Peyer's patch (tissue), 4 donors: ENCODE measurements around the gene SLC43A3. TPM values are rescaled to one million over a fixed set of nuclear protein-coding genes. Genes with fewer than 3 reads are reported as not detected.

Experiments used
- DNase-seq, 3 donors: peaks; one replicate each; pipeline ENCODE4 v3.0.0-alpha.2; 2017 to 2019
- H3K27ac ChIP-seq, 4 donors: fragments of 200-600 bp; sonication (generic); one replicate each; pipeline ENCODE4 v1.5.1; 2016 to 2019
- H3K27me3 ChIP-seq, 2 donors: fragments of 200-600 bp; sonication (generic); one replicate each; pipeline ENCODE4 v1.5.1; 2019
- H3K36me3 ChIP-seq, 3 donors: fragments of 200-600 bp; sonication (generic); one replicate each; pipeline ENCODE4 v1.5.1; 2016 to 2019
- H3K4me1 ChIP-seq, 4 donors: fragments of 200-600 bp; sonication (generic); one replicate each; pipeline ENCODE4 v1.5.1; 2016 to 2019
- H3K4me3 ChIP-seq, 4 donors: fragments of 200-600 bp; sonication (generic); 1 replicate in 3 of 4; 2 replicates in 1 of 4; pipeline ENCODE4 v1.5.1; 2016 to 2019; ENCODE audit warnings: mild to moderate bottlenecking in 1 of 4
- H3K9me3 ChIP-seq, 4 donors: fragments of 200-600 bp; sonication (generic); one replicate each; pipeline ENCODE4 v1.5.1; 2016 to 2019; ENCODE audit warnings: mild to moderate bottlenecking in 1 of 4
- POLR2A ChIP-seq, 2 donors: fragments of 450-650 bp; IDR thresholded peaks; one replicate each; pipeline ENCODE4 v1.5.1; 2017; ENCODE audit warnings: antibody characterized with exemption in 2 of 2, mild to moderate bottlenecking in 2 of 2, moderate library complexity in 2 of 2
- total RNA-seq, 4 donors: library from RNA; depleted of rRNA; stranded (reverse); fragments of >200 nt; gene quantifications; one replicate each; pipeline ENCODE4 v1.1.0, GENCODE V29; 2016
- TF ChIP-seq, protein P1 (sequence below), 6 experiments: fragments of 450-650 bp in 4 of 6; fragments of 200-600 bp in 2 of 6; sonication (generic) in 1 of 6; IDR thresholded peaks; one replicate each; pipeline ENCODE4 v1.5.1; 2017 to 2019; ENCODE audit warnings: antibody characterized with exemption in 6 of 6, mild to moderate bottlenecking in 3 of 6, moderate library complexity in 1 of 6

SLC43A3 gene
- total RNA-seq, 4 donors from 2014 or later = 5.1 to 38.8 (median 17.6) TPM

DNA sequence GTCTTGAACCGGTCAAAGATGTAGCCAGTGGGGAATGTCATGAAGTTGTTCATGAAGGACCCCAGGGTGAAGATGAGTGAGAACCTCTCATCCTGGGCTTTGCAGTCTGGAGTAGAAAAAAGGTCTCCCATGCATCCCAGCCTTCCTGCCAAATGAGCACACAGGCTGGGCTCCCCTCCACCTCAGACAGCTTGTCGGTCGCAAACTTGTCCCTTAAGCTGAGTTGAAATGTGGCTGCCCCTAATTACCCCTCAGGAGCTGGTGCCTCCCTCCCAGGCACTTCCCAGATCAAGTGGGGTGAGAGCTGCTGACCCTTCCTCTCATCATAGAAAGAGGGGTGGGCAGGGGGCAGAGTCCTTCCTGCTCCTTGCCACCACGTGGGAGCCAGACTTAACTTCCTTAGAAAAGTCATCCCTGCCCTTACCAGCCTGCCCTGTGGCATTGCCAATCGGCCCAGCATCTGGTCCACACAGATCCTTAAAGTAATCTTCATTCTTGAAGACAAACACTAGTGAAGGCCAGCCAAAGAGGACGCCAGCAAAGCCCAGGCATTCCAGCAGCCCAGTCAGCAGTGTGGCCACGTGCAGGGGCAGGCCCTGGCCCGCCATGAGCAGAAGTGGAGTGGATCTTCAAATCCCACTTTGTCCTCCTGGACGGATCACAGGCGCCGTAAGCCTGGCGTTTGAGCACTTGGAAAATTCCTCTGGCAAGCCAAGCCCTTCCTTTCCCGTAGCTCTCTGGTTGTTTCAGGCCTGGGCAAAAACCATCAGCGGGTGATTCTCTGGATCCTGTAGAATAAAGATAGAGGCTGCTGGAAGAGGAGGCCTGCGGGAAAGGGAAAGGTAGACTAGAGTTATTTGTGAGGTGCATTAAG lies 1.1 kb downstream of the SLC43A3 start:
- DNase-seq = peak in 2 of 3 donors; percentile 53
- H3K4me3 ChIP-seq = peak overlapping the region in 3 of 4 donors; percentile 51 to 64 (median 53)
- peak overlapping the region; percentile 83 to 86 (median 84) for H3K27ac ChIP-seq
- TF ChIP-seq, protein P1, sequence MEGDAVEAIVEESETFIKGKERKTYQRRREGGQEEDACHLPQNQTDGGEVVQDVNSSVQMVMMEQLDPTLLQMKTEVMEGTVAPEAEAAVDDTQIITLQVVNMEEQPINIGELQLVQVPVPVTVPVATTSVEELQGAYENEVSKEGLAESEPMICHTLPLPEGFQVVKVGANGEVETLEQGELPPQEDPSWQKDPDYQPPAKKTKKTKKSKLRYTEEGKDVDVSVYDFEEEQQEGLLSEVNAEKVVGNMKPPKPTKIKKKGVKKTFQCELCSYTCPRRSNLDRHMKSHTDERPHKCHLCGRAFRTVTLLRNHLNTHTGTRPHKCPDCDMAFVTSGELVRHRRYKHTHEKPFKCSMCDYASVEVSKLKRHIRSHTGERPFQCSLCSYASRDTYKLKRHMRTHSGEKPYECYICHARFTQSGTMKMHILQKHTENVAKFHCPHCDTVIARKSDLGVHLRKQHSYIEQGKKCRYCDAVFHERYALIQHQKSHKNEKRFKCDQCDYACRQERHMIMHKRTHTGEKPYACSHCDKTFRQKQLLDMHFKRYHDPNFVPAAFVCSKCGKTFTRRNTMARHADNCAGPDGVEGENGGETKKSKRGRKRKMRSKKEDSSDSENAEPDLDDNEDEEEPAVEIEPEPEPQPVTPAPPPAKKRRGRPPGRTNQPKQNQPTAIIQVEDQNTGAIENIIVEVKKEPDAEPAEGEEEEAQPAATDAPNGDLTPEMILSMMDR (IDR thresholded peaks at IDR 0.05) = no peak
- no peak for TF ChIP-seq POLR2A (IDR thresholded peaks at IDR 0.05)
- H3K36me3 ChIP-seq = no peaks in the 10 kb centered on the region
- no peaks in the 10 kb centered on the region for H3K27me3 ChIP-seq
- H3K4me1 ChIP-seq = peaks cover 0 to 30% (median 24%) of the 10 kb centered on the region in 4 donors
- no peaks in the 10 kb centered on the region for H3K9me3 ChIP-seq

DNA sequence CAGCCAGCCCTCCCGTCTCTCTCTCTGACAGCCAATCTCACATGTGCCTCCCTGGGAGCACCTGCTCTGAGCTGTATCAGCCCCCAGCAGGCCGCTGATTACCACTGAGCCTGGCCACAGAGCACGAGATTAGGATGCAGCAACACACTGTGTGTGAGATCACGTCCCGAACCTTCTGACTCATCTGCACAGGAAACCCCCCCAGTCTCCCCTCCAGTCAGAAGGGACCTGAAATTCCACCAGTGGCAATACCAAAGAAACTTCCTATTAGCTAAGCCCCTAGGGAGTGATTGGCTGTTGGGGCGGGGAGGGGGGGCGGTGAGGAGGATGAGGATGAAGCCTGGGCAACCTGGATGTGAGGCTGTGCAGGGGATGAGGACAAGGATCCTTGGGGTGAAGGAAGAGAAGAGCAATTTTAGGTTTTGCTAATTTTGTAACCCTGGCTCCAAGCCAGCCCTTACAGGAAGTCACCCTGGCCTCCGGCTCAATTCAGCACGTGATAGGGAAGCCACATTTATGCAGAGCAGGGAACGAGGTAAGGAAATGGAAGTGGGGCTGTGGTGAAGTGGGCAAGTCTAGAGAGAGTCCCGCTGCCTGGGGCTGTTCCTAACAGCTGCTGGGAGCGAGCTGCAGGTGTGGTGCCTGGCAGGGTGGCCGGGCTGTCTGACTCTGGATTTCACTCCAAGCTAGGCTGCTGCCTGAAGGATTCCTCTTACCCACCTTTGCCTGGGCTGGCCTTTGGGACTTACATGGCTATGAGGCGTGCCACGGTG lies 1.9 kb downstream of the SLC43A3 start:
- H3K4me3 ChIP-seq = peak overlapping the region in 3 of 4 donors; percentile 14 to 64 (median 17)
- DNase-seq = peak; percentile 60 to 86 (median 66)
- no peaks in the 10 kb centered on the region for H3K27me3 ChIP-seq
- TF ChIP-seq, protein P1 (IDR thresholded peaks at IDR 0.05) = no peak
- no peak for TF ChIP-seq POLR2A (IDR thresholded peaks at IDR 0.05)
- H3K27ac ChIP-seq = peak overlapping the region; percentile 83 to 86 (median 84)
- H3K36me3 ChIP-seq = peaks cover 0 to 5% (median 0%) of the 10 kb centered on the region in 3 donors
- H3K9me3 ChIP-seq = no peaks in the 10 kb centered on the region
- peaks cover 0 to 30% (median 24%) of the 10 kb centered on the region in 4 donors for H3K4me1 ChIP-seq

DNA sequence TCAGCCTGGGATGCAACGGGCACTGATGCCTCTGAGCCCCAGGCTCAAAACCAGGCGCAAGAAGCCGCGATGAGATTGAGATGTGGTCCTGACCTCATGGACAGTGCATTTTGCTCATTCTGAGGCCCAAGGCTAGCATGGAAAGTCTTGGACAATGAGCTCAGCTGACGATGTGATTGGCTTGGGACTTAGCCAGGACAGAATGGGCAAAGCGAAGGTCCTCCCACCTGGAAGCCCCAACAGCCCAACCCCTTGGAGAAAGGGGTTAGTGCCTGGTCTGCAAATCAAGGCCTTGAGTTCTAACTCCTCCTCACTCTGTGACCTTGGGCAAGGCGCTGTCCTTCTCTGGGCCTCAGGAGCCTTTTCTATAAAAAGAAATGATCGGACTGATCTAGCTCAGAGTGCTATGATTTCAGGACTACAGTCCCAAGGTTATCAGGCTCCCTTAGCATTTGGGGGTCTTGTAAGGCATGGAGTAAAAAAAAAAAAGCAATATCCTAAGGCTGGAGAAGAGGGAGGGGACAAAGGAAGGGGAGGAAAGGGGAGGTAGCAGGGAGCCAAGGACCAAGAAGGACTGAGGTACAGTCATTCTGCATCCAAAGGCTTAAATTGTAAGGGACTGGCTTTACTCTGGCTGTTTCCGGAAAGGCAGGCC lies 2.7 kb downstream of the SLC43A3 start:
- Histone ChIP-seq H3K9me3 (no peaks in the 10 kb centered on the region), H3K36me3 (peaks cover 0 to 5% (median 0%) of the 10 kb centered on the region in 3 donors), H3K4me1 (peaks cover 0 to 30% (median 24%) of the 10 kb centered on the region in 4 donors), H3K4me3 (peak overlapping the region in 1 of 4 donors; percentile 14), H3K27ac (peak overlapping the region; percentile 83 to 86 (median 84)), H3K27me3 (no peaks in the 10 kb centered on the region)
- no peak for DNase-seq
- TF ChIP-seq, protein P1 (IDR thresholded peaks at IDR 0.05) = no peak
- TF ChIP-seq POLR2A (IDR thresholded peaks at IDR 0.05) = no peak

DNA sequence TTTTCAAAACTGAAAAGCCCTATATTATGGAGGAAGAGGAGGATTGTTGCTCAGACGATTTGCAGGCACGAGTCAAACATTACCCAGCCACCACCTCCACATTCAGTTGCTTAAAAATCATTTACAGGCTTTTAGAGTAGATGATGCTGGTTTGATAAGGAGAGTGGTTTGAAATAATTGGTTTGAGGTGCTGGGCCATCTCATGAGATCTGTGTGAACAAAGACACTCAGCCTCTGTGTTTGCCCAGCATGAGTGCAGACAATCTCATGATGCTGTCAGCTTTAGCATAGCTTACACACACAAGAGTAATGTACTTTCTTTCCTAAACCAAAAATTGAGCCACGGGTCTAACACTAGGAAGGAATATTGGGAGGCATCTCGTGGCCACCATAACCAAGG lies 4.3 kb downstream of the SLC43A3 start:
- Histone ChIP-seq H3K36me3 (peaks cover 0 to 9% (median 0%) of the 10 kb centered on the region in 3 donors), H3K4me3 (no peak overlapping the region), H3K27ac (no peak overlapping the region), H3K4me1 (peaks cover 0 to 30% (median 24%) of the 10 kb centered on the region in 4 donors), H3K27me3 (no peaks in the 10 kb centered on the region), H3K9me3 (no peaks in the 10 kb centered on the region)
- DNase-seq = no peak
- no peak for TF ChIP-seq POLR2A (IDR thresholded peaks at IDR 0.05)
- TF ChIP-seq, protein P1 (IDR thresholded peaks at IDR 0.05) = no peak

DNA sequence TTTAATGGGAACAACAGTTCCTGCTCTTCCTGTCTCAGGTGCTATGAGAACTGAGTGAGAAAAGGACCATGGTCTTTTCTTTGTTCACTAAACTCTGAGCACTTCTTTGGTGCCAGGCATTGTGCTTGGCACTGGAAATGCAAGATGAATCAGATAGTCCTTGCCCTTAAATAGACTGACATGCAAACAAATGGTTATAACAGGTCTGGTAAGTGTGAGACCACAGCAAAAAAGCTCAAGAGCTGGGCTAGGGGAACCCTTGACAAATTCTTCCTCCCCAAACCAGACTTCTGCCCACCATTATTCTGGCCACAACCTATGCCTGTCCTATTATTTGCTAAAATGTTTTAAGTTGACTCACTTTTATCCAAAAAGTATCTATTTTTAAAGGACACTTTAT lies 5.1 kb downstream of the SLC43A3 start:
- H3K27ac ChIP-seq = no peak overlapping the region
- DNase-seq = no peak
- H3K27me3 ChIP-seq = no peaks in the 10 kb centered on the region
- peaks cover 0 to 18% (median 0%) of the 10 kb centered on the region in 3 donors for H3K36me3 ChIP-seq
- H3K4me3 ChIP-seq = no peak overlapping the region
- peaks cover 0 to 26% (median 22%) of the 10 kb centered on the region in 4 donors for H3K4me1 ChIP-seq
- no peaks in the 10 kb centered on the region for H3K9me3 ChIP-seq
- TF ChIP-seq, protein P1 (IDR thresholded peaks at IDR 0.05) = no peak
- no peak for TF ChIP-seq POLR2A (IDR thresholded peaks at IDR 0.05)
